OCI-LY1 (cell line): ENCODE data around the gene CXCL10.

ENCODE experiments used
- H2AFZ ChIP-seq: fragments of 200-600 bp; sonication (generic), shearing (Covaris generic); 2 replicates; pipeline ENCODE4 v1.6.0; 2014; ENCODE audit warnings: antibody characterized with exemption, mild to moderate bottlenecking, low read length
- H3F3A ChIP-seq: fragments of 200-600 bp; sonication (generic), shearing (Covaris generic); 2 replicates; pipeline ENCODE4 v1.6.0; 2014; ENCODE audit warnings: mild to moderate bottlenecking, antibody characterized with exemption, low read length, moderate library complexity; ENCODE audit not compliant: insufficient read depth
- H3K27ac ChIP-seq: fragments of 200-600 bp; sonication (generic); 2 replicates; pipeline ENCODE4 v1.5.1; 2014; ENCODE audit warnings: low read length, mixed run types, mild to moderate bottlenecking, low read depth; ENCODE audit not compliant: poor library complexity, severe bottlenecking
- H3K27me3 ChIP-seq: fragments of 200-600 bp; sonication (generic); 2 replicates; pipeline ENCODE4 v1.6.0; 2014; ENCODE audit warnings: antibody characterized with exemption, mild to moderate bottlenecking, low read length, moderate library complexity; ENCODE audit not compliant: insufficient read depth
- H3K36me3 ChIP-seq: fragments of 200-600 bp; sonication (generic); 2 replicates; pipeline ENCODE4 v1.6.1; 2014; ENCODE audit warnings: mild to moderate bottlenecking, antibody characterized with exemption, low read length, moderate library complexity, mixed read lengths; ENCODE audit not compliant: insufficient read depth
- H3K4me1 ChIP-seq: fragments of 200-600 bp; sonication (generic); 2 replicates; pipeline ENCODE4 v1.5.1; 2014; ENCODE audit warnings: mild to moderate bottlenecking, low read length, moderate library complexity; ENCODE audit not compliant: insufficient read depth, severe bottlenecking
- H3K4me2 ChIP-seq: fragments of 200-600 bp; sonication (generic), shearing (Covaris generic); 2 replicates; pipeline ENCODE4 v1.6.1; 2014; ENCODE audit warnings: low read length
- H3K4me3 ChIP-seq: fragments of 200-600 bp; sonication (generic); 2 replicates; pipeline ENCODE4 v1.5.1; 2014; ENCODE audit warnings: low read length, low read depth, mild to moderate bottlenecking, mixed read lengths; ENCODE audit not compliant: poor library complexity, severe bottlenecking
- H3K79me2 ChIP-seq: fragments of 200-600 bp; shearing (Covaris generic); 2 replicates; pipeline ENCODE4 v1.6.1; 2016; ENCODE audit warnings: mixed run types, low read length, mixed read lengths; ENCODE audit not compliant: insufficient read depth
- H3K9ac ChIP-seq: fragments of 200-600 bp; sonication (generic), shearing (Covaris generic); 2 replicates; pipeline ENCODE4 v1.6.1; 2014; ENCODE audit warnings: mild to moderate bottlenecking, low read length, mixed read lengths
- H3K9me2 ChIP-seq: fragments of 200-600 bp; sonication (generic), shearing (Covaris generic); 2 replicates; pipeline ENCODE4 v1.6.1; 2014; ENCODE audit warnings: low read depth, mild to moderate bottlenecking, low read length, mixed read lengths
- H3K9me3 ChIP-seq: fragments of 200-600 bp; shearing (Covaris generic); 2 replicates; pipeline ENCODE4 v1.6.1; 2014; ENCODE audit warnings: low read length, mixed read lengths
- H4K20me1 ChIP-seq: fragments of 200-600 bp; sonication (generic), shearing (Covaris generic); 2 replicates; pipeline ENCODE4 v1.6.0; 2016; ENCODE audit warnings: mild to moderate bottlenecking, low read length; ENCODE audit not compliant: insufficient read depth
- EZH2 ChIP-seq: fragments of 200-600 bp; sonication (generic), shearing (Covaris generic); IDR thresholded peaks from 2 replicates; pipeline ENCODE4 v1.8.0; 2017; ENCODE audit warnings: borderline replicate concordance, mixed run types, mild to moderate bottlenecking, antibody characterized with exemption, low read length, moderate library complexity, mixed read lengths
- TF ChIP-seq, protein P1 (sequence below): fragments of 200-600 bp; sonication (generic), shearing (Covaris generic); IDR thresholded peaks from 2 replicates; pipeline ENCODE4 v1.5.1; 2017; ENCODE audit warnings: mild to moderate bottlenecking, antibody characterized with exemption, low read length, moderate library complexity, mixed read lengths

The CXCL10 gene

DNA sequence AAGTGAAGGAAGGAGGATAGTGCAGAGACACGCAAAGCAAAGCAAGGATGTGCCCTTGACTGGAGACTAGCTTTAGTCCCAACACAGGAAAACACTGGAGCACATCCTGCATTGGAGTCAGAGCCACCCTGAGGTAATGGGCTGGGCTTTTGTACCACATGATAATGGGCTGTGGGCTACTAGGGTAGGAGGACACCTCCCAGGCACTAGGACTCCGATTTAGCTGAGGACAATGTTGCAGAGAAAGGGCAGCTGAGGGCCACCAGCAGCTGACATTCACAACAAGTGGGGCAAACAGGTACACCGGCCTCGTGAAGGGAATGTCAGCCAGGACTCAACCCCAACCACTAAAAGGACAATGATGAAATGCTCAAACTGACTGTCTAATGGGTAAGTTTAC lies 42.7 kb downstream of the CXCL10 start:
- H3K9me3 ChIP-seq: no peaks in the 10 kb centered on the region
- H3K36me3 ChIP-seq: peaks cover 65% of the 10 kb centered on the region
- TF ChIP-seq, protein P1, sequence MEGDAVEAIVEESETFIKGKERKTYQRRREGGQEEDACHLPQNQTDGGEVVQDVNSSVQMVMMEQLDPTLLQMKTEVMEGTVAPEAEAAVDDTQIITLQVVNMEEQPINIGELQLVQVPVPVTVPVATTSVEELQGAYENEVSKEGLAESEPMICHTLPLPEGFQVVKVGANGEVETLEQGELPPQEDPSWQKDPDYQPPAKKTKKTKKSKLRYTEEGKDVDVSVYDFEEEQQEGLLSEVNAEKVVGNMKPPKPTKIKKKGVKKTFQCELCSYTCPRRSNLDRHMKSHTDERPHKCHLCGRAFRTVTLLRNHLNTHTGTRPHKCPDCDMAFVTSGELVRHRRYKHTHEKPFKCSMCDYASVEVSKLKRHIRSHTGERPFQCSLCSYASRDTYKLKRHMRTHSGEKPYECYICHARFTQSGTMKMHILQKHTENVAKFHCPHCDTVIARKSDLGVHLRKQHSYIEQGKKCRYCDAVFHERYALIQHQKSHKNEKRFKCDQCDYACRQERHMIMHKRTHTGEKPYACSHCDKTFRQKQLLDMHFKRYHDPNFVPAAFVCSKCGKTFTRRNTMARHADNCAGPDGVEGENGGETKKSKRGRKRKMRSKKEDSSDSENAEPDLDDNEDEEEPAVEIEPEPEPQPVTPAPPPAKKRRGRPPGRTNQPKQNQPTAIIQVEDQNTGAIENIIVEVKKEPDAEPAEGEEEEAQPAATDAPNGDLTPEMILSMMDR: no peak
- TF ChIP-seq EZH2: no peak
- H3F3A ChIP-seq: no peaks in the 10 kb centered on the region
- no peak overlapping the region for H3K9ac ChIP-seq
- H3K4me1 ChIP-seq: no peaks in the 10 kb centered on the region
- H3K79me2 ChIP-seq: peaks cover 6% of the 10 kb centered on the region
- H3K4me2 ChIP-seq: no peak overlapping the region
- no peaks in the 10 kb centered on the region for H4K20me1 ChIP-seq
- H3K4me3 ChIP-seq: no peak overlapping the region
- no peaks in the 10 kb centered on the region for H3K9me2 ChIP-seq
- H3K27ac ChIP-seq: no peak overlapping the region
- H2AFZ ChIP-seq: no peak overlapping the region
- no peaks in the 10 kb centered on the region for H3K27me3 ChIP-seq

GRCh38 chr4:75976177-75976576 lies 47.1 kb downstream of the CXCL10 start:
- no peaks in the 10 kb centered on the region for H3K9me2 ChIP-seq
- no peaks in the 10 kb centered on the region for H3K27me3 ChIP-seq
- H3K4me2 ChIP-seq: no peak overlapping the region
- TF ChIP-seq EZH2: no peak
- TF ChIP-seq, protein P1: no peak
- H3K4me3 ChIP-seq: no peak overlapping the region
- H3K36me3 ChIP-seq: peaks cover 82% of the 10 kb centered on the region
- no peak overlapping the region for H3K27ac ChIP-seq
- no peak overlapping the region for H2AFZ ChIP-seq
- H3F3A ChIP-seq: no peaks in the 10 kb centered on the region
- no peak overlapping the region for H3K9ac ChIP-seq
- no peaks in the 10 kb centered on the region for H3K9me3 ChIP-seq
- H3K79me2 ChIP-seq: no peaks in the 10 kb centered on the region
- H4K20me1 ChIP-seq: no peaks in the 10 kb centered on the region
- no peaks in the 10 kb centered on the region for H3K4me1 ChIP-seq

DNA sequence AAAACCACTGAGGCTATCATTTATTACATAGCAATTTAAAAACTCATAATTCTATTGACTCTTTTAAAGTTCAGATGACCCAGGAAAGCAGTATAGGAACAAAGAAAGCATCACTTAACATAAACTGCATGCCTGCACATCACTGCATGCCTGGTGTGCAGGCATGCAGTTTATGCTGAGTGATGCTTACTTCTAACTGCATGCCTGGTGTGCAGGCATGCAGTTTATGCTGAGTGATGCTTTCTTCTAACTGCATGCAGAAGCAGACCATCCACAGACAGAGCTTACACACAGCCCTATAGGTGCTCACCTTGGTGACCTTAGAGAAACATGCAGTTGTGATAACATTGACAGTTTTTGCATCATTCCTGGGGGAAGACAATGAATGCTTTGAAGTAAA lies 49.5 kb downstream of the CXCL10 start:
- H3F3A ChIP-seq: no peaks in the 10 kb centered on the region

More for the DNA sequence above, 49.5 kb downstream of the CXCL10 start:
- no peaks in the 10 kb centered on the region for H3K9me2 ChIP-seq
- H3K4me2 ChIP-seq: no peak overlapping the region
- H3K9ac ChIP-seq: no peak overlapping the region
- no peaks in the 10 kb centered on the region for H3K4me1 ChIP-seq
- no peaks in the 10 kb centered on the region for H3K27me3 ChIP-seq
- TF ChIP-seq, protein P1: no peak
- TF ChIP-seq EZH2: no peak
- H3K36me3 ChIP-seq: peaks cover 90% of the 10 kb centered on the region
- H3K9me3 ChIP-seq: no peaks in the 10 kb centered on the region
- no peak overlapping the region for H2AFZ ChIP-seq
- no peaks in the 10 kb centered on the region for H4K20me1 ChIP-seq
- no peak overlapping the region for H3K27ac ChIP-seq
- H3K4me3 ChIP-seq: no peak overlapping the region
- H3K79me2 ChIP-seq: no peaks in the 10 kb centered on the region
